H9 (cell line): Measurements from ENCODE around the gene NHSL1. TPM values are rescaled to one million over a fixed set of nuclear protein-coding genes. Genes with fewer than 3 reads are reported as not detected.

ENCODE experiments used
- DNase-seq: peaks from one replicate; pipeline ENCODE4 v3.0.0-alpha.2; 2017
- H2AFZ ChIP-seq: one replicate; pipeline ENCODE4 v1.6.1; 2013; ENCODE audit warnings: mild to moderate bottlenecking, low read length, control low read depth, moderate library complexity
- H2AK5ac ChIP-seq: 2 replicates; pipeline ENCODE4 v1.6.1; 2013; ENCODE audit warnings: low read length, control low read depth, mixed read lengths; ENCODE audit not compliant: insufficient read length
- H2BK120ac ChIP-seq: one replicate; pipeline ENCODE4 v1.6.1; 2013; ENCODE audit warnings: low read depth, mild to moderate bottlenecking, low read length, control low read depth, inconsistent platforms; ENCODE audit not compliant: poor library complexity, severe bottlenecking
- H2BK12ac ChIP-seq: 2 replicates; pipeline ENCODE4 v1.6.1; 2013; ENCODE audit warnings: low read length, control low read depth, mixed read lengths, low read depth; ENCODE audit not compliant: insufficient read length
- H2BK15ac ChIP-seq: 2 replicates; pipeline ENCODE4 v1.6.1; 2013; ENCODE audit warnings: low read depth, low read length, control low read depth
- H2BK20ac ChIP-seq: one replicate; pipeline ENCODE4 v1.6.1; 2013; ENCODE audit warnings: low read depth, mild to moderate bottlenecking, low read length, control low read depth, inconsistent platforms; ENCODE audit not compliant: poor library complexity, severe bottlenecking
- H2BK5ac ChIP-seq: 2 replicates; pipeline ENCODE4 v1.6.1; 2013; ENCODE audit warnings: low read length, control low read depth, mixed read lengths; ENCODE audit not compliant: insufficient read length
- H3K14ac ChIP-seq: 2 replicates; pipeline ENCODE4 v1.6.1; 2013; ENCODE audit warnings: low read length, control low read depth; ENCODE audit not compliant: insufficient read depth
- H3K18ac ChIP-seq: 2 replicates; pipeline ENCODE4 v1.6.1; 2013; ENCODE audit warnings: low read depth, mild to moderate bottlenecking, mixed read lengths, low read length, control low read depth; ENCODE audit not compliant: insufficient read length
- H3K23ac ChIP-seq: 2 replicates; pipeline ENCODE4 v1.6.1; 2013; ENCODE audit warnings: low read length, control low read depth, mixed read lengths, low read depth; ENCODE audit not compliant: insufficient read length
- H3K23me2 ChIP-seq: 2 replicates; pipeline ENCODE4 v1.6.1; 2013; ENCODE audit warnings: low read depth, mild to moderate bottlenecking, mixed read lengths, low read length, control low read depth; ENCODE audit not compliant: insufficient read length, poor library complexity, severe bottlenecking
- H3K27ac ChIP-seq: 2 replicates; pipeline ENCODE4 v1.5.1; 2013; ENCODE audit warnings: low read length, control low read depth, mixed read lengths, low read depth; ENCODE audit not compliant: insufficient read length
- H3K27me3 ChIP-seq: 2 replicates; pipeline ENCODE4 v1.6.1; 2013; ENCODE audit warnings: low read length, control low read depth, inconsistent platforms; ENCODE audit not compliant: insufficient read depth
- H3K4ac ChIP-seq: 2 replicates; pipeline ENCODE4 v1.6.1; 2013; ENCODE audit warnings: low read depth, mild to moderate bottlenecking, control low read depth, inconsistent platforms, low read length, moderate library complexity
- H3K4me1 ChIP-seq: 2 replicates; pipeline ENCODE4 v1.6.1; 2013; ENCODE audit warnings: low read length, control low read depth, inconsistent platforms; ENCODE audit not compliant: insufficient read depth
- H3K4me2 ChIP-seq: 2 replicates; pipeline ENCODE4 v1.6.1; 2013; ENCODE audit warnings: low read length, control low read depth, mixed read lengths; ENCODE audit not compliant: insufficient read length, insufficient read depth
- H3K56ac ChIP-seq: 2 replicates; pipeline ENCODE4 v1.6.1; 2013; ENCODE audit warnings: low read depth, mild to moderate bottlenecking, mixed read lengths, low read length, control low read depth; ENCODE audit not compliant: insufficient read length
- H3K79me1 ChIP-seq: 2 replicates; pipeline ENCODE4 v1.6.1; 2013; ENCODE audit warnings: low read depth, mild to moderate bottlenecking, moderate library complexity, low read length, control low read depth, inconsistent platforms; ENCODE audit not compliant: insufficient read depth, poor library complexity, severe bottlenecking
- H3K79me2 ChIP-seq: 2 replicates; pipeline ENCODE4 v1.6.1; 2013; ENCODE audit warnings: low read length, control low read depth, inconsistent platforms; ENCODE audit not compliant: insufficient read depth
- H3K9ac ChIP-seq: 2 replicates; pipeline ENCODE4 v1.6.1; 2013; ENCODE audit warnings: low read length, control low read depth, mixed read lengths; ENCODE audit not compliant: insufficient read length; ENCODE audit errors: extremely low read depth
- H3K9me3 ChIP-seq: one replicate; pipeline ENCODE4 v1.6.1; 2013; ENCODE audit warnings: low read depth, low read length, inconsistent platforms; ENCODE audit not compliant: control insufficient read depth
- H3T11ph ChIP-seq: one replicate; pipeline ENCODE4 v1.6.1; 2013; ENCODE audit warnings: mild to moderate bottlenecking, low read length, control low read depth, inconsistent platforms
- H4K20me1 ChIP-seq: one replicate; pipeline ENCODE4 v1.6.1; 2013; ENCODE audit not compliant: control insufficient read depth, insufficient read length, insufficient read depth
- H4K5ac ChIP-seq: 2 replicates; pipeline ENCODE4 v1.6.1; 2013; ENCODE audit warnings: low read depth, mild to moderate bottlenecking, mixed read lengths, low read length, control low read depth; ENCODE audit not compliant: insufficient read length
- H4K8ac ChIP-seq: replicated peaks from 2 replicates; pipeline ENCODE4 v1.6.1; 2013; ENCODE audit warnings: low read length, control low read depth, mixed read lengths, low read depth; ENCODE audit not compliant: insufficient read length
- H4K91ac ChIP-seq: 2 replicates; pipeline ENCODE4 v1.6.1; 2013; ENCODE audit warnings: low read depth, mild to moderate bottlenecking, moderate library complexity, mixed read lengths, low read length, control low read depth; ENCODE audit not compliant: insufficient read length
- H3K27ac Mint-ChIP-seq, 3 experiments: 2 replicates in 2 of 3; 3 replicates in 1 of 3; pipeline ENCODE4 v1.8.0; 2020 to 2021; ENCODE audit warnings: mixed read lengths in 3 of 3, mild to moderate bottlenecking in 1 of 3, moderate library complexity in 1 of 3
- H3K27me3 Mint-ChIP-seq: 2 replicates; pipeline ENCODE4 v1.8.0; 2021; ENCODE audit warnings: low read depth, mild to moderate bottlenecking, moderate library complexity, mixed read lengths
- H3K36me3 Mint-ChIP-seq, 3 experiments: 2 replicates in 2 of 3; 3 replicates in 1 of 3; pipeline ENCODE4 v1.8.0; 2020 to 2021; ENCODE audit warnings: low read depth in 3 of 3, mixed read lengths in 3 of 3; ENCODE audit not compliant: insufficient read depth in 1 of 3
- H3K4me1 Mint-ChIP-seq, 2 experiments: 2 replicates each; pipeline ENCODE4 v1.8.0; 2020; ENCODE audit warnings: mixed read lengths in 2 of 2
- H3K4me3 Mint-ChIP-seq, 2 experiments: 2 replicates in 1 of 2; 3 replicates in 1 of 2; pipeline ENCODE4 v1.8.0; 2020 to 2021; ENCODE audit warnings: mild to moderate bottlenecking in 2 of 2, mixed read lengths in 2 of 2, moderate library complexity in 1 of 2
- H3K9me3 Mint-ChIP-seq, 2 experiments: 2 replicates in 1 of 2; 3 replicates in 1 of 2; pipeline ENCODE4 v1.8.0; 2020; ENCODE audit warnings: mild to moderate bottlenecking in 2 of 2, mixed read lengths in 2 of 2, moderate library complexity in 1 of 2
- WGBS: extraction: QIAGEN DNeasy Blood & Tissue Kit; methylation state at CpG from one replicate; pipeline ENCODE4 v1.1.7; 2013; ENCODE audit warnings: missing lambda C conversion rate, low lambda C conversion rate, mixed read lengths; ENCODE audit not compliant: insufficient read length; ENCODE audit errors: extremely low coverage; 5-methylcytosine and 5-hydroxymethylcytosine counted together
- total RNA-seq: library from RNA; stranded (reverse); gene quantifications from 2 replicates; pipeline ENCODE4 v1.2.1, GENCODE V29; 2021
- TF ChIP-seq, protein P1 (sequence below): fragments of 200-600 bp; sonication (generic); conservative IDR thresholded peaks from 3 replicates; pipeline ENCODE4 v1.8.0; 2021; ENCODE audit warnings: antibody characterized with exemption, mild to moderate bottlenecking

Gene NHSL1
- total RNA-seq, 1 experiment from 2014 or later: 28.7 TPM

DNA sequence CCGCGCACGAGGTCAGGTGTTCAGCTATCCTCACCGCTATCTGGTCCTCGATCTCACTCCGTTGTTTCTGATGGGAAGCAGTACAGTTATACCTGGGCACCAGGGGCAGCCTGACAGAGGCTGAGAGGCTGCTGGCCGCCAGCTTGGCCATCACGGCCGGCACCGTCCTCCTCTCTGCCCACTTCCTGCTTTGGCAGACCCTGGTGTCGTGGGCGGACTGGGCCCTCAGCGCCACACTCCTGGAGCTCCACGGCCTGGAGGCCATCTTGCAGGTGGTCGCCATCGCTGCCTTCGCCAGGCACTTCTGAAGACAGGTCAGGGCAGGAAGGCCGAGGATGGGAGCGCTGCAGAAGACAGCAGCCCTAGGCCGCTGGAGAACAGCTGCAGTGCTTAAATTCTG is 35.2 kb downstream of the NHSL1 start:
- Histone ChIP-seq H4K5ac (no peak overlapping the region), H3K9me3 (no peaks in the 10 kb centered on the region), H2BK5ac (no peak overlapping the region), H2BK120ac (no peak overlapping the region), H3K79me2 (no peaks in the 10 kb centered on the region), H3K27ac (no peak overlapping the region), H3K14ac (no peak overlapping the region), H3K4ac (no peak overlapping the region), H2AFZ (no peak overlapping the region), H3K79me1 (no peaks in the 10 kb centered on the region), H4K91ac (no peak overlapping the region), H2BK15ac (no peak overlapping the region), H3K56ac (no peak overlapping the region), H2BK20ac (no peak overlapping the region), H3K23me2 (no peaks in the 10 kb centered on the region), H3K9ac (no peak overlapping the region), H3T11ph (no peak overlapping the region), H2BK12ac (no peak overlapping the region), H3K18ac (no peak overlapping the region), H4K8ac (no peak overlapping the region), H2AK5ac (no peak overlapping the region), H3K27me3 (no peaks in the 10 kb centered on the region), H3K4me1 (no peaks in the 10 kb centered on the region), H3K4me2 (no peak overlapping the region), H4K20me1 (no peaks in the 10 kb centered on the region), H3K23ac (no peak overlapping the region)
- Mint-ChIP-seq H3K4me3 (no peak overlapping the region), H3K9me3 (no peaks in the 10 kb centered on the region), H3K27me3 (no peaks in the 10 kb centered on the region), H3K36me3 (peaks cover 11 to 28% (median 16%) of the 10 kb centered on the region in 3 experiments), H3K27ac (no peak overlapping the region; a peak in 1 of 7 replicates), H3K4me1 (peaks cover 4 to 5% of the 10 kb centered on the region in 2 experiments; a peak in 3 of 4 replicates)
- no peak for DNase-seq
- WGBS: no CpG with 5 or more reads among the region's 20 CpGs
- TF ChIP-seq, protein P1, sequence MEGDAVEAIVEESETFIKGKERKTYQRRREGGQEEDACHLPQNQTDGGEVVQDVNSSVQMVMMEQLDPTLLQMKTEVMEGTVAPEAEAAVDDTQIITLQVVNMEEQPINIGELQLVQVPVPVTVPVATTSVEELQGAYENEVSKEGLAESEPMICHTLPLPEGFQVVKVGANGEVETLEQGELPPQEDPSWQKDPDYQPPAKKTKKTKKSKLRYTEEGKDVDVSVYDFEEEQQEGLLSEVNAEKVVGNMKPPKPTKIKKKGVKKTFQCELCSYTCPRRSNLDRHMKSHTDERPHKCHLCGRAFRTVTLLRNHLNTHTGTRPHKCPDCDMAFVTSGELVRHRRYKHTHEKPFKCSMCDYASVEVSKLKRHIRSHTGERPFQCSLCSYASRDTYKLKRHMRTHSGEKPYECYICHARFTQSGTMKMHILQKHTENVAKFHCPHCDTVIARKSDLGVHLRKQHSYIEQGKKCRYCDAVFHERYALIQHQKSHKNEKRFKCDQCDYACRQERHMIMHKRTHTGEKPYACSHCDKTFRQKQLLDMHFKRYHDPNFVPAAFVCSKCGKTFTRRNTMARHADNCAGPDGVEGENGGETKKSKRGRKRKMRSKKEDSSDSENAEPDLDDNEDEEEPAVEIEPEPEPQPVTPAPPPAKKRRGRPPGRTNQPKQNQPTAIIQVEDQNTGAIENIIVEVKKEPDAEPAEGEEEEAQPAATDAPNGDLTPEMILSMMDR: no peak
